DMS53 (cell line): ENCODE results near the gene JAKMIP3.

ENCODE experiments used
- DNase-seq: peaks from one replicate; lab custom pipeline; 2025; lab: John Stamatoyannopoulos, UW

JAKMIP3 gene

DNA sequence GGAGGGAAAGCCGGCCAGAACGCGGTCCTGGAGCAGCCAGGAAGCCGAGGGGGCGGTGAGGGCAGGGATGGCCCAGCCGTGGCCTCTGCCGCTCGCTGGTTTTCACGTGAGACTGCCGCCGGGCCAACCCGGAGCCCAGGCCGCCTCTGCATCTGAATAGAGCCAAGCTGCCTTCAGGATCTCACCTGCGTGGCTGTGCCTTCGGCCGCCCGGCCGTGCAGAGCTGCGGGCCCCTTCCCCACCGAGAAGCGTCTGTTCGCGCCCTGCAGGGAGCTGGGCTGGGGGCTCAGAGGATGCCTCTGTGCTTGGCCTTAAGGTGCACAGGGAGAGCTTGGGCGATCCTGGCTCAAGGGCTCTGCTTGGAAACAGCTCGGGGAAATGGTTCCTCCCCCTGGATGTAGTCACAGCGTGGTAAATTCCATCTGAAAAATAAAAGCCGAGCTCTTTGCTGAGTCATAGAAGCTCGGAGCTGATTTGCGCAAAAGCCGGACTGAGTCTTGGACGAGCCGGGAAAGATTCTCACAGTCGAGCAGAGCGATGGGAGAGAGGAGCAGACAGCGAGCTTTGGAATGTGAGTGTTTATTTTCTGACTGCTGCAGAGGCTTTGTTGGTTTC is at the start of gene JAKMIP3:
Gene JAKMIP3 (plus strand): TSS at position 456 of the 615 bp plus-strand sequence. CDS start 38,863 bp downstream, outside the sequence.
- peak; percentile 87 for DNase-seq

DNA sequence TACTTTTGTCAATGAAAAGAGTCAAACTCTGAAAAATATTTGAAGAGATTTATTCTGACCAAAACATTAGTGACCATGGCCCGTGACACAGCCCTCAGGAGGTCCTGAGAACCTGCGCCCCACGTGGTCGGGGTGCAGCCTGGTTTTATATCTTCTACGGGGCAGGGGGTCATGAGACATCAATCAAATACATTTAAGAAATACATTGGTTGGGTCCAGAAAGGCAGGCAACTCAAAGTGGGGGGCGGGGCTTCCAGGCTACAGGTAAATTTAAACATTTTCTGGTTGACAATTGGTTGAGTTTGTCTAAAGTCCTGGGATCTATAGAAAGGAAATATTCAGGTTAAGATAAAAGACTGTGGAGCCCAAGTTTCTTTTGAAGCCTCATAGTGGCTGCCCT is 49.2 kb upstream of the JAKMIP3 start:
- DNase-seq: no peak

DNA sequence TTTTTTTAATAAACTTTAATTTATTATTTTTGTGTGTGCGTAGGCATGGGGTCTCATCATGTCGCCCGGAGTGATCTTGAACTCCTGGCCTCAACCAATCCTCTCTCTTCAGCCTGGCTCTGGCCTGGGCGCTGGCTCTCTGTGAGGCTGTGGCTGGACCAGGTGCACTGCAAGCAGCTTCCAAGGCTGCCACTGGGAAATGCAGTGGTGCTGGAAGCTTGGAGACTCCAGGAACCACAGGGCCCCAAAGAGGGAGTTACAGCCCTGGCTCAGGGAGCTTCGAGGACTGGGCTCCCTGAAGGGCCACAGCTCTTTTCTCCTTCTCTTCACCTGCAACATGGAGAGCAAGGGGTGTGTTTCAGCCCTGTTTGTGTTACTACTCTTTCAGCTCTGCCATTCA is 47.3 kb upstream of the JAKMIP3 start:
- DNase-seq: no peak

DNA sequence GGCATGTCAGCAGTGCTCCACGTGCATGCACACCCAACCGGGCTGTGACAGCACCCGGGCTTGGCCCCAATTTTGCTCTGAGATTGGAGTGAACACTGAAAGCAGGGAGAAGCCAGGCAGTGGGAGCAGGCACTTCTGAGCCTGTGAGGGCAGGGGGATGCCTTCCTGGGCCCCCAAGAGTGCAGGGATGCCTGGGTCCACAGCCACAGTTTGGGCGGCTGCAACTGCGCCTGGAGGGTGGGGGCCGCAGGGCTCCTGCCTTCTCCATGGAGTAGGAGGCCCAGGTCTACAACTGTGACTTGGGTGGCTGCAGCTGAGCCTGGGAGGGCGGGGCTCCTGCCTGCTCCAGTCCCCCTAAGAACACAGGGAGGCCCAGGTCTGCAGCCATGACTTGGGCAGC is 46.4 kb upstream of the JAKMIP3 start:
- DNase-seq: no peak

DNA sequence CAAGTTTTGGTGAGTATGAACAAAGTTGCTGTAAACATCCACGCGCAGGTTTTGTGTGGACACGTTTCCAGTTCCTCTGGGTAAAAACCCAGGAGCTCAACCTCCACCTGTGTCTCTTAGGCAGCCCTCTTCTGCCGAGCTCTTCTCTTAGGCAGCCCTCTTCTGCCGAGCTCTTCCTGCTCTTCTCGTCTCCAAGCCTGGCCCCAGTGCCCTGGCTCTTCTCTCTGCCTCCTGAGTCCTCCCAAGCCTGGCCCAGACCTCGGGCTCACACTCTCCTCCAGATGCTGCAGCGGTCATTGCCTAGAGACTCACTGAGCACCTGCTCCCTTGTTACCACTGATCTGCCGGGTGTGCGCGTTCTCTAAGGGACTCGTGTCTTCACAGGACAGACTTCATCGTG is 45.3 kb upstream of the JAKMIP3 start:
- no peak for DNase-seq

DNA sequence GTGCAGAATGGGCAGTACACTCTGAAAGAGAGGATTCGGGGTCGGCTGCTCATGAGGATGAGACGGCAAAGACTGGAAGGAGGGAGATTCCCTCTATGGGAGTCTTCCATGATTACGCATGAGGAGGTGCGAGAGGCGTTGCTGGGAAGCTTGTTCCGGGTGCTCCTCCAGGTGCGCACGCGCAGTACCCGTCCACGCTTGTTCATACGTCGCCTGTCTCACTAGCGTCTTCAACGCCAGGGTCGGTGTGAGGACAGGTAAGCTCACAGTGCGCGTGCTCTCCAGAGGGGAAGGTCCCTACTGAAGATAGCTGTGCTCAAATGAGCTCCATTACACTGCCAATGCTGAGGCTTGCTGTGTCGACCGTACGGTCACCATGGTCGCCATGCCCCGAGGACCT is 44.7 kb upstream of the JAKMIP3 start:
- DNase-seq: no peak

DNA sequence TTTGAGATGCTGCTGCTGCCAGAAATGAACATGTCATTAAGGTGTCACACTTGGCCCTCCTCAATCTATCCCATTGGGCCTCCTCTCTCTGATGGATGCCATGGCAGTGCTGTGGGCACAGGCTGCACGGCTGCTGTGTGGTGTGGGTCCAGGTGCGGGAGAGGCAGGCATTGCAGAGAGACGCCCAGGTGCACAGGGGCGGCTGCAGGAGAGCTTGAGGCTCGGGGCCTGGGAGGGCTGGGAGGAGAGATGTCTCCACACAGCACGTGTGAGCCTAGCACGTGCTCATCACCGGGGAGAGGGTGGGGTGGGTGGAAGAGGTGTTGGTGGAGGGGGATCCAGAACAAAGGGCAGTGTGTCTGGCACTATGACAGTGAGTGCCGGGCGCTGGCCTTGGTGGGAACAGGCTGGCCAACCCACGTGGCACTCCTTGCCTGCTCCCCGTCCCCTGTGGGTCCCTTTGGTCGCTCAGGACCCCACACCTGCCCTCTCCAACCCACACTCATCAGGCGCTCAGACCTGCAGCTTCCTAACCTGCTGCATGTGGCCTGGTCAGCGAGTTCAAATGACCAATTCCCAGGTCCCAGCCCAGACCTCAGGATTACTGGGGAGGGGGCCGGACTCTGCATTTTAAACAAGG is 44.1 kb upstream of the JAKMIP3 start:
- DNase-seq: no peak

DNA sequence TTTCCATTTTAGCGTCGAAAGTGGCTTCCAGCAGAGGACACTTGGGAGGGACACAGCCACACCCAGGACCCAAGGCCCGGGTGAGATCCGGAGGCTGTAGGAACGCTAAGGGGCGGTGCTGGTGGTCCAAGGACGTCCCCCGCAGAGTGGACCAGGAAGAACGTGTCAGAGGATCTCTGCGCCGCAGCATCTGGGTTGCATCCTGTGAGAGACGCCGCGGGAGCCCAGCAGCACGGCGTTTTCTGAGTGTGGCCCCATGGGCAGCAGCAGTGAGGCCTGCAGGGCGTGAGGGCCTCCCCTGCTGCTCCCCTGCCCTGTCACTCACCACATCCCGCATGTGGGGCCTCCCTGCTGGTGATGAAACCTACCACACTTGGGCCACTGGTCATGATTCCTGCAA is 43.5 kb upstream of the JAKMIP3 start:
- no peak for DNase-seq

DNA sequence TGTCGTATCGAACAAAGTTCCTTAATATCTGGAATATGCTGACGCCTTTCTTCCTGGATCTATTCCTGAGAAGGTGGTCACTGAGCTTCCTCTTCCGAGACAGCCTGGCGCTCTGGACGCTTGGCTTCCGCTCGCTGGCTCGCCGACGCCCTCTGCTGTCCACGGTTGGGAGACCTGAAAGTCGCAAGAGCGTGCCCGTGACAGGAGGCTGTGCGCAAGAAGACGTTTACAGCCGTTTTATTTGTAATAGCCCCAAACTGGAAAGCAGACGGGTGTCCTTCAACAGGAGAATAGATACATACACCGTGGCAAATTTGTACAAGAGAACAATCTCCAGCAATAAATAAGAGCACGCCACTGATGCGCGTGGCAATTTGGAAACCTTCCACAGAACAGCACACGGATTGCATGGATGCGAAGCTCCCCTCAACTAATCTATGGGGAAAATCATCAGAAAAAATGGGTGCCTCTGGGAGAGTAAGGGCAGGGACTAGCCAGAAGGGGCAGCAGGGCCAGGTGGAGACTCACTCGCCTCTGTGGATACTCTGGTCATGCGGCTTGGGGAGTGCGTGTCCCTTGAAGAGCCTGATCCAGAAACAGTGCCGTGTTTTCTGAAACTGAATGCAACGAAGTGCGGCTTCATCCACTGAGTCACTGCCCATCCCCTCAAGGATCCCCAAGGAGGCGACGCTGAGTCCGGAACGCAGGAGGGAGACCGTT is 42.5 kb upstream of the JAKMIP3 start:
- DNase-seq: peak; percentile 90

DNA sequence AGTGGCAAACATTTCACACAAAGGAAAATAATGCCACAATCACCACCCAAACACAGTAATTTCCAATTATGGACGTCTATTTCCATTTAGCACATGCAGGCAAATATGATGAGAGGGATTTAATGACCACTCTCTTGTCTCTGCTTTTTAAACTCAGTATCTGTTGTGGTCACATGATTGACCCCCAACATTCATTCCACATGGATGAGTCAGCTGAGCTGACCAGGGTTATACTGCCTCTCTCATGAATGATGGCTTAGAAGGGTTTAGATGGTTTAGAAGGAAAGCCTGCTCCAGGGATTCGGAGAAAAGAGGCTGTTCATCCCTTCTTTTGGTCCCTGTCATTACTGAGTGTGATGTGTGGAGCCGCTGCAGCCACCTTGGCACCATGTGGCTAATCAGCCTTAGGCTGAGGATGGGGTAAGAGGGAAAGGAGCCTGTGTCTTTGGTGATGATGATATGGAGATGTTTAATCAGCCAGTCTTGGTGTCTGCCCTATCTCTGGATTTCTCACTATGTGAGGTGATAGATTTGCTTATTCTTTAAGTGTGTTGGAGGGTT is 38.2 kb upstream of the JAKMIP3 start:
- DNase-seq: no peak

DNA sequence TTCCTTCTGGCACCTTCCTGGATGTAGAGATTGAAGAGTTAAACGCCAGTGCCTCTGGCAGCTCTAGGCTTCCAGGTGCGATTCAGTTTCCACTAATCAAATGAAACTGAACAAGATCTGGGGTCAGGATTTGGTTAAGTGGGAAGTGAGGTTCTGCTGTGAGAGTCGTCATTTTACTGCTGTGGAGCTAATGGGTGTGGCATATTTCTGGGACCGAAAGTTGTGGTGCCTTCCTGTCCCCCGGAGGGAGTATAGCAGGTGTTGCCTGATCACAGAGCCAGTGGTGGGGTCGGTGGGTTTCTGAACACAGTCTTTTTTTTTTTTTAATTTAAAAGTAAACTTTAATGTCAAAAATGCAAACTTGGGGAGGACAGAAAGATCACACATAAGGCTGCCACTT is 37.0 kb upstream of the JAKMIP3 start:
- no peak for DNase-seq

DNA sequence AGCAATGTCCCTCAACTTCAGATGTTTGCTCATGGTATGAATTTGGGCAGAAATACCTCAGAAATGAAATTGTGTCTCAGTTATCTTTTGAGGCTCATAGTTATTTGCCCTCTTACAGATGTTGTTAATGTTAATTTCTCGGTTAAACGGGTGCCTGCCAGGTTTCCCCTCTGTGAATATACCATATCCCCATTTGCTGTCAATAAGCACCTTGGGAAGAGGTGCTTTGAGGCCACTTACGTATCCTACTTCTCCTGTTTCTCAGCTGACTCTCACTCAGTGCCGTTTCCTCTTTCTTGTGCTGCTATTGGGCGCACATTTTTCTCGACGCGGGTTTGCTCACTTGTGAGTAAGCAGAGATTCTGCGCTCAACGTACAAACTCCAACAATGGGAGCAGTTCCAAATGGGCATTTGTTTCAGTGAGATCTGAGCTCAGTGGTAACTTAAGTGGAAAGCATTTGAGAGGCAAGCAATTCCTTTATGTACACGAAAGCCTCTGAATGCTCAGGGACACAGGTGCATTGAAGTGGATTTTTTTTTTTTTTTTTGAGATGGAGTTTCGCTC is 34.8 kb upstream of the JAKMIP3 start:
- peak; percentile 84 for DNase-seq

DNA sequence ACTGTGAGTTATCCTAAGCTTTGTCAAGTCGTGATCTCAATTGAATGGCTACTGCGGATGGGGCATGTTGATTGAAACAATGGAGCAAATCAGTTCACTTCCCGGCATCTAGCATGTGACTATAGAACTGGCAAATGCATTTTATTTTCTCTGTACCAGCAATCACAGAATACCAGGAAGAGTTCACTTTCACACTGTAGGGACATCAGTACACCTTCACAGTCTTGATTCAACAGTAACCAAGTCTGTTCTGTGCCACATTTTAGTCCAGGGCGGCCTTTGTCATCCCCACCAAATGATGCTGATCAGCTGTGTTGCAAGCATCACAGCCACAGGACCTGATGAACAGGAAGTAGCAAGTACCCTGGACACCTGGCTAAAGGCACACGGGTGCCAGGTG is 32.1 kb upstream of the JAKMIP3 start:
- peak; percentile 29 for DNase-seq

DNA sequence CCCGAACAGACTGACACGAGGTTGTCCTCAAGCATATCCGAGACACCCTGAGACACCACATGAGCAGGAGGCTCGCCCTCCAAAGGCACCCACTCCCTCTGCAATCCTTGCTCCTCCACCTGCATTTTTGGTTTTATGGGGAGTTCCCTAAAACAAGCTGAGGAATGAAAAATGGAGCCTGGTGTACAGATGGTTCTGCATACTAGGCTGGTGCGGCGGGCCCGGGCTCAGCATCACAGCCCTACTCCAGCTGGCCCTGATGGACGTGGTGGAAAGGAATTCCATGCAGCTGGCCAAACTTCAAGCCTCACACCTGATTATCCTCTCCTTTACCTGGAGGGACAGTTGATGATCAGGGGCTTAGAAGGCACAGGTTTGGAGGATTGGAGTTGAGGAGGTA is 30.3 kb upstream of the JAKMIP3 start:
- peak; percentile 24 for DNase-seq

DNA sequence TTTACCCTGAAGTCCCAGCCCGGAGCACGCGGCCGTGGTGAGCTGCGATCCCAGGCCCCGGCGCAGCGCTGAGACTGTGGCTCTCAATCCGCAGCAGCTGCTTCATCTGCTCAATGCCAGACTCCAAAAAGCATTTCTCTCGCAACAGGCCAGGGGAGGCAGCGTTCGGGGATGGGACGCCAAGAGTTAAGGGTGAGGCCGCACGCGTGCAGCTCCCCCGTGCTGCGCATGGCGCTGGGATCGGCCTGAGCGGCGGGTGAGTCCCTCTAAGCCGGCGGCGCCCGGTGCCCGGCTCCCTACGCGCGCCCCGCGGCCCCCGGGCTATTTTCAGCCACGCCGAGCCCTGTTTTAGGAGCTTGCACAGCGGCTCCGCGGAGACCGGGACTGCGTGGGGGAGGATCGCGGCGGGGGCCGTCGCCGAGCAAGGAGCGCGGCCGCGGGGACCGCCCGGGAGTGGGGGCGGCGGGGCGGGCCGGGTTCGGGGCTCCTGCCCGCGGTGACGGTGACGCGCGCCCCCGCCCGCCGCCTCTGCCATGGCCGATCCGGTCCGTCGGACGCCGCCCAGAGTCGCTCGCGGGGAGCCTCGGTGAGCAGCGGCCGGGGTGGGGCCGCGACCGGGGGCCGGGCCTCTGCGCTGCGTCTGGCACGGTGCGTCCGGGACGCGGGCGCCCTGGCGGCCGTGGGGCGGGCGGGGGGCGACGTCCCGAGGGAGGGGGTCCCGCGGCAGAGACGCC is 29.4 kb upstream of the JAKMIP3 start:
- peak; percentile 72 for DNase-seq

DNA sequence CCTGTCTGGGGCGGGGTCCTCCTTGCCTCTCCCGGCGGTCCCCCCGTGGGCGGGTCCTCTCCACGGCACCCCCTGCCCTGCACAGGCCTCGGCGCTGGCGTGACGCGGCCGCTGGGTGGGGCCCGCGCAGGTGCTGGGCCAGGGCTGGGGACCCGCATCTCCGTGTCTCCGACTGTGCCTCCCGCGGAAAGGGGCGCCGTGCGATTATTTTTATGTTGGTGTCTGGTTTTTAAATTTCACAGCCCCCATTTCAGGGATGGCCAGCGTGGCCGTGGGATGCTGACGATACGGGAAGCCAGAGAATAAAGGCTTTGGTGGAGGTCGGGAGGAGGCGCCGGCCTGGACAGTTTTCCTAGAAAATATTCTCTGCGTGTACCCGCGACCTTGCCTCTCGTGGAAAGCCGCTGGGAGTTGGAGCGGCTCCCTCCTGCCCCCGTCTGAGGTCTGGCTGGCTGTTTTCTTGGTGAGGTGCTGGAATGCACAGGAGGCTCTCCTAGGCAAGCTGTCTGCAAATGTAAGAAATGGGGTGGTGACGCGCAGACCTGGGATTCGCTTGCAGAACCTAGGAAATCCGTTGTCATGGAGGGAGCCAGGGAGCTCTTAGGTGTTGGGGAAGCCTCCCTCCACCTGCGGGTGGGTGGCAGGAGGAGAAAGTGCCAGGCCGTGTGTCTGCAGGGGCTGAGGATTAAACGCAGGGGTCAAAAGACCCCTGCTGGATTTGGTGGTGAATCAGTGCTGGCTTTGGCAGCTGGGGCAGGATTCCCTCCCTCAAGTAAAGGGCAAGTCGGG is 28.7 kb upstream of the JAKMIP3 start:
- peak; percentile 66 for DNase-seq

DNA sequence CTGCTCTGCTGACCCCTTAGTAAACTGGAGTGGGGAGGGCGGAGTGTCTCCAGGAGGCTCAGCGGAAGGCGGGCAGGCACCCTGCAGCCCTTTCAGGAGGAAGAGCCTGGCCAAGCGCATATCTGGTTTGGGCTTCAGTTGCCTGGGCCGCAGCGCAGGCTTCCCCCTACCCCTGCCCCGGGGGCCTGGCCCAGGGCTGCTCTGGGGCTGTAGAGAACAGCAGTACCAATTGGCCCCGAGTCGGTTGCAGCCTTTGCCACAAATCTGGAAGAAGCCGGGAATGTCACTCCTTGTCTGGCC is 28.1 kb upstream of the JAKMIP3 start:
- DNase-seq: no peak

DNA sequence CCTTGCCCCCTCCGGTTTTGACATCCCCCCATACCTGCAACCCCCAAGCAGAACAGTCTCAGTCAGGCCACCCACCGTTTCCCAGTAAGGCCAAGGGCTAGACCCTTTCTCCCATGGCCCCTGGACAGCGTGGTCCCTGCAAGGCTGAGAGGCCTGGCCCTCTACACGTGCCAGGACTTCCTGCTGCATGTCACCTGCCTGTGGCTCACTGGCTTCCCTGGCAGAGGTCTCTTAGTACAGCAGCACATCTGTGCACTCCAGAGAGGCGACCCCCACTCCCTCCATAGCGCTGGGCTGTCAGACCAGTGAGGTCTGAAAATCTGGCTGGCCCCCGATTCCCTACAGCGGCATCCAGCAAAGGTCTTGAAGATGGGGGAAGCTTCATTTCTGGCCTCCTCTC is 26.4 kb upstream of the JAKMIP3 start:
- no peak for DNase-seq

DNA sequence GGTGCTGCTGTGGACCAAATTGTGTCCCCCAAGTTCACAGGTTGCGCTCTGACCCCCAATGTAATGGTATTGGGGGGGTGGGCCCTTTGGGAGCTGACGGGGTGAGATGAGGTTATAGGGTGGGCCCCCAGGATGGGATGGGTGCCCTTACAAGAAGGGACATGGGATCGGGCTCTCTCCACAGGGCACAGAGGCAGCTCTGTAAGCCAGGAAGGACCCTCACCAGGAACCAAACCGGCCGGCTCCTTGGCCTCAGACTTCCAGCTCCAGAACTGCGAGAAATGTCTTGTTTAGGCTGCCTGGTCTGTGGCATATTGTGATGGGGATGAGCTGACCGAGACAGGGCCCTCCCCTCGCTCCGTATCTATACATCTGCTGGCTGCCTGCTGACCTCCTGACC is 25.7 kb upstream of the JAKMIP3 start:
- DNase-seq: no peak

DNA sequence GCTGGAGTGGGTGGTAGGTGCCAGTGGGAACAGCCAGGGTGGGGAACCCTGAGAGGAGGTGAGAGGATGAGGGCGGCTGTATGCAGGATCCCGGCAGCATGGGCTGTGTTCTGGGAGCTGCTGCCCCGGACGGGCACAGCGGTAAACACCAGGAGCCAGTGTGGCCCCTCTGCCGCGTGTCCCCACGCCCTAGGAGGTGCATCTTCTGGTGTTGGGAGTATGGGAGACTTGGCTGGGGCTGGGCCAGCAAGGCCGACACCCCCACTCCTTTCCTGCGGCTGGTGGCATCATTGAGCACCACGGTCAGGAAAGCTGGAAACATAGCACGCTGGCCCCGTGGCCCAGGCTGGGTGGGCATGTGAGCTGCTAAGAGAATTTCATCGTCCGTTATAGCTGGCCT is 24.4 kb upstream of the JAKMIP3 start:
- DNase-seq: no peak

DNA sequence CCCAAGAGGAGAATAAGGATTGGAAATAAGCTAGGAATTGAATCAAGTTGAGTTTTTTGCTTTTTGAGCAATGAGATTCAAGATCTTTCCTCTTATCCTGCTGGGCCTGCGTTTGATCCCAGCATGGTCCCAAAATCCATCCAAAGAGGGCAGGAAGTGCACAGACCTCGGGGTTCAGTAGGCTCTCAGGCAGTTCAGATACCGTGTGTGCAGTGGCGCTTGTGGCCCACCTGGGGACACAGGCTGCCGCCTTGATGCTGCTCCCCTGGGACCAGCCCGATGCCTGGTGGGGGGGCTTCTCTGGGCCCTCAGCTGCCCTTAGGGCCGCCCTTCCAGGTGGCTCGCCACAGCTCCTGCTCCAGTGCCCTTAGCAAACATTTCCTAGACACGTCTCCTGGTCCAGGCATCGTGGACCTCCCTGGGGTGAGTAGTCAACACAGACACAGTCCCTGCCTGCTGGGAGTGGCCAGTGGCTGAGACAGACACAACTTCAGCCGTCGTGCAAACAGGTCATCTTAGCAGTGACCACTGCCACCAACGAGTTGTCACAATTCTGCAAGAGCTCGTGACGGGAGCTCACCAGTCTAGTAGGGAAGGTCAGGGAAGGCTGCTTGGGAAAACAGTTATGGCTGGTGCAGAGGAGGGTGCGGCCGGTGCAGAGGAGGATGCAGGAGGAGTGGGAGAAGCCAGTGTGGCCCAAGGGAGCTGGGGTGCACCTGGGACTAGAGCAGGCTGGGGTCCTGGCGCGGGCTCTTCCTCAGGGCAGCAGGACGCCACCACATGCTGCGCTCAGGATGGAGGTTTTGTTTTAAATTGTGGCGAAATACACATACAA is 21.7 kb upstream of the JAKMIP3 start:
- DNase-seq: no peak
